ENCODE data around the gene CAST.
A peak's percentile ranks its signal among the peaks of the same experiment; 100 is the strongest.

CAST gene

DNA sequence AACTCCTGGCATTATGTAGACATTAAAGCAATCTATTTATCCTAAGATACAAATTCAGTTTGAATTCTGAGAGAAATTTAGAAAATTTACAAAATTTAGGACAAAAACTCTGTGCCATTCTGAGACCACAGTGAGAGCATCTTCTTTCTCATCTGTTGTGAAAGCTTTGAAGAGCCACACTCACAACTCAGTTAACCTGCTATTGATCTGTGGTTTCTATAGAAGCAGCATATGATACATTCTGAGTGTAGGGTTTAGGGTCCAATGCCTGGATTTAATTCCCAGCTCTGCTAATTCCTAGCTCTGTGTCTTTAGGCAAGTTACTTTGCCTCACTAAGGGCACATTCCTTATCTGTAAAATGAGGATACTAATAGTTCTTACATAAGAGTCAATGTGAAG is 21.6 kb downstream of the CAST start:
- POLR2A ChIA-PET (ENCODE audit: low non-redundant PET) = no interaction called here
- no peak overlapping the region for H3K27ac ChIP-seq
- DNase-seq (ENCODE audit: low spot score) = no peak
- TF ChIP-seq, protein P1, sequence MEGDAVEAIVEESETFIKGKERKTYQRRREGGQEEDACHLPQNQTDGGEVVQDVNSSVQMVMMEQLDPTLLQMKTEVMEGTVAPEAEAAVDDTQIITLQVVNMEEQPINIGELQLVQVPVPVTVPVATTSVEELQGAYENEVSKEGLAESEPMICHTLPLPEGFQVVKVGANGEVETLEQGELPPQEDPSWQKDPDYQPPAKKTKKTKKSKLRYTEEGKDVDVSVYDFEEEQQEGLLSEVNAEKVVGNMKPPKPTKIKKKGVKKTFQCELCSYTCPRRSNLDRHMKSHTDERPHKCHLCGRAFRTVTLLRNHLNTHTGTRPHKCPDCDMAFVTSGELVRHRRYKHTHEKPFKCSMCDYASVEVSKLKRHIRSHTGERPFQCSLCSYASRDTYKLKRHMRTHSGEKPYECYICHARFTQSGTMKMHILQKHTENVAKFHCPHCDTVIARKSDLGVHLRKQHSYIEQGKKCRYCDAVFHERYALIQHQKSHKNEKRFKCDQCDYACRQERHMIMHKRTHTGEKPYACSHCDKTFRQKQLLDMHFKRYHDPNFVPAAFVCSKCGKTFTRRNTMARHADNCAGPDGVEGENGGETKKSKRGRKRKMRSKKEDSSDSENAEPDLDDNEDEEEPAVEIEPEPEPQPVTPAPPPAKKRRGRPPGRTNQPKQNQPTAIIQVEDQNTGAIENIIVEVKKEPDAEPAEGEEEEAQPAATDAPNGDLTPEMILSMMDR (conservative IDR thresholded peaks at IDR 0.05; ENCODE audit: low read depth) = no peak
- CTCF ChIA-PET = interaction anchor here (0.6 to 0.9 kb wide), 3 partner anchors 70 to 827 kb away, joined by 3 to 5 read pairs (median 4); no protein-coding TSS in a partner anchor

DNA sequence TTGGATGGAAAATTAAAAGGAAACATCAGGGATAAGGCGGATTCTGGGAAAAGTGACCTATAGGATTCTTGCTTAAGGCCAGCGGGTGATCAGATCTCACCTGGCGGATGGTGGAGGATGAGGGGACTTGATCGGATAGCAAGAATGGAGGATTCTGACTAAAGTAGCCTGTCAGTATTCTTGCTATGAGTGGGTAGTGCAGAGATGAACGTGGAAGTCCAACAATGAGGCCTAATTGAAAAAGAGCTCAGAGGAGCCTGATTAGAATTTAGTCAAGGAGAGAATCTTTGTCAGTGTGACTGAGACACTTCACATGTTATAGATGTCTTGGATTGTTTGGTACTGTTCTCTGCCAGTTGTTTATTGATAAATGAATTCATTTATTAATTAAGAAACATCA is 24.9 kb downstream of the CAST start:
- TF ChIP-seq, protein P1 (conservative IDR thresholded peaks at IDR 0.05; ENCODE audit: low read depth) = no peak
- H3K27ac ChIP-seq = no peak overlapping the region
- DNase-seq (ENCODE audit: low spot score) = no peak
- ChIA-PET POLR2A (ENCODE audit: low non-redundant PET) (no interaction called here), CTCF (interaction anchor here (0.6 to 1.8 kb wide), 11 partner anchors 18 to 726 kb away, joined by 3 to 15 read pairs (median 4); no protein-coding TSS in a partner anchor)

DNA sequence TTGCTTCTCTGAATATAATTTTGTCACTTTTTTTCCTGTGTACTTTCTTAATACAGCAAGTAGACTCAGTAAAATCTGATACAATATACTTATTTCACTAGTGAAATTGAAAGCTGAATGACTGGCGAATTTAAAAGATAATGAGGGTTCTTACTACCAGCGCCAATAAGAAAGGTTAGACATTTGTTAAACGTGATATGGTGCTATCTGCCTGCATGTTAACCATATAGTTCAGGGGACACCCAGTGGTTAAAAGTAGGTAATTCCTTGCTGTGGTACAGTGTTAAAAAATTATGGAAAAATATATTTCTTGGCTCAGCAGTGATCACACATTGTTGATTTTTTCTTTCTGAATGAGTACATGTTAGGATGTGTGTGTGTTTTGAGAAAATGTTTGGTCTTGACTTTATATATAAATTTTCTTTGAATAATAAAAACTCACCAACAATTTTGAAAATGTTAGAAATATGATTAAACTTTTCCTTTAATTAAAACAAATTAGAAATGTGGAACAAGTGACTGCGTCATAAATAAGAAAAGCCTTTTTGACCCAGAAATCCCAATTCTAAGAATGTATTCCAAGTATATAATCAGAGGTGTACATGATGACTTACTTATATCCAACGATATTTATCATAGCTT is 25.8 kb downstream of the CAST start:
- CTCF ChIA-PET = interaction anchor here (0.6 to 1.8 kb wide), 9 partner anchors 19 to 727 kb away, joined by 3 to 15 read pairs (median 4); no protein-coding TSS in a partner anchor
- no peak overlapping the region for H3K27ac ChIP-seq
- POLR2A ChIA-PET (ENCODE audit: low non-redundant PET) = no interaction called here

DNA sequence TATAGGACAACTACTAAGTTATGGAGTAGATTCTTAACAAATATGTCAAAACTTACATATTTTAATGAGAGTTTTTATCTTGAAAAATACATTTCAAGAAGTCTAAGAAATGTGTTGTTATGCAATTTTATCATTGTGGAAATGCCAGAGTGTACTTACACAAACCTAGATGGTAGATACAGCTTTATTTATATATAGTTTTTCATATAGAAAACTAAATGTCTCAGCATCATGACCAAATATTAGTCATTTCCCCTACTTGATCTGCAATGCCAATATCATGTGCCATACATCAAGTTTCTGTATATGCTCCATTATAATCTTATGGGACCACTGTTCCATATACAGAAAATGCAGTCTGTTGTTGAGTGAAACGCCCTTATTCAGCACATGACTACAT is 28.7 kb downstream of the CAST start:
- POLR2A ChIA-PET (ENCODE audit: low non-redundant PET) = no interaction called here
- TF ChIP-seq, protein P1 (conservative IDR thresholded peaks at IDR 0.05; ENCODE audit: low read depth) = no peak
- DNase-seq (ENCODE audit: low spot score) = no peak
- CTCF ChIA-PET = interaction anchor here (0.6 kb wide), 1 partner anchor 73 kb away, joined by 3 read pairs; no protein-coding TSS in a partner anchor
- H3K27ac ChIP-seq = no peak overlapping the region

More for the DNA sequence above, 25.8 kb downstream of the CAST start:
- peak; percentile 80 for DNase-seq (ENCODE audit: low spot score)
- TF ChIP-seq, protein P1 (conservative IDR thresholded peaks at IDR 0.05; ENCODE audit: low read depth) = peak; percentile 86

DNA sequence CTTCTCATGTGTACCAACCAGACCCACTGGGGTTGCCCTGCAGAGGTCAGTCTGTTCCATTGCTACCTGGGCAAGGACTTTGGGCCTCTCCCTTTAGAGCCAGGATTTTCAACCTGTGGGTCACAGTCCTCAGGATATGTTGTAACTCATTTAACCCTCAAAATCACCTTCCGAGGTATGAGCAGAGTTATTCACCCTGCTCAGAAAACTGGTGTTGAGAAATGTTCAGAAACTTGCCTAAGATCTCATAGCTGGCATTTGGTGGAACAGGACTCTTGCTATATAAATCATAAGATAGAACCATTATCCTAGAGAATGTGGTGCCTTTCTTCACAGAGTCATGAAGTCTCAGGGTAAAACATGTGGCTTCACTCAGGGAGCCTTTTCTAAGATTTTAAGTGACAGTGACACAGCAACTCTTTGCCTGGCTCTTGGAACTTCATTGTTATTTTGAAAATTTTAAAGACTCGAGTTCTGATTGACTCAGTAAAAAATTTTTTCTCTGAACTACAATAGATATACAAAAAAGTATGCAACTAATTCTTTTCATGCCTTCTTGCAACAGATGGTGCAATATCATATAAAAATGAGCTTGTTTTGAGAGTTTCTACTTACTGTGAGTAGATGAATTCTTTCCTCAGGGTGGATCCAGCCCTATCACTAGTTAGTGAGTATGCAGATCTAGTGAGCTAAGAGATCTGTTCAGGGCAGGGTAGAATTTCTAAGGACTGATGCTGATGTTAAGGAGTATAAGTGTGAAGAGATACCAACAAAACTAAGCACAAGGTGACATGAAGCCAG is 29.5 kb downstream of the CAST start:
- CTCF ChIA-PET = no interaction called here
- POLR2A ChIA-PET (ENCODE audit: low non-redundant PET) = no interaction called here

DNA sequence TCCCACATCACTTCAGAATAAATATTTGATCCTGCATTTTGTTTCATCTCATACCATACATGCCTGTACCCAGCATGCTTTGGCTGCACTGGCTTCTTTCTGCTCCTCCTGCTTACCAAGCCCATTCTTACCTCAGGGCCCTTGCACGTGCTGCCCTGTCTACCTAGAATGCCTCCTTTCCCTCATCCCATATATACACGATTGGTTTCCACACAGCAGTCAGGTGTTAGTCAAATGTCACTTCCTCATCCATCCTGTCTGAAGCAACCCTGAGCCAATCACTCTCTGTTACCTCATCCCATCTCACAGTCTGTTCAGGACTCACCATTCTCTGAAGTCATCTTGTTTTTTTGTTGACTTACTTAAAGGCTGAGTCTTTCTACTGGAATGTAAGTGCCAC is 30.3 kb downstream of the CAST start:
- ChIA-PET CTCF (no interaction called here), POLR2A (ENCODE audit: low non-redundant PET) (no interaction called here)
- no peak overlapping the region for H3K27ac ChIP-seq
- no peak for DNase-seq (ENCODE audit: low spot score)
- TF ChIP-seq, protein P1 (conservative IDR thresholded peaks at IDR 0.05; ENCODE audit: low read depth) = no peak

More for the DNA sequence above, 29.5 kb downstream of the CAST start:
- TF ChIP-seq, protein P1 (conservative IDR thresholded peaks at IDR 0.05; ENCODE audit: low read depth) = no peak
- DNase-seq (ENCODE audit: low spot score) = no peak
- H3K27ac ChIP-seq = no peak overlapping the region

Measured in RWPE1 (cell line).